ENCODE data around the gene LRP8. TPM values are rescaled to one million over a fixed set of nuclear protein-coding genes. Genes with fewer than 3 reads are reported as not detected.

The LRP8 gene
- total RNA-seq, 4 donors from 2014 or later: 0.36 to 4.2 (median 1.4) TPM

GRCh38 chr1:53244141-53244540 is 83.7 kb downstream of the LRP8 start:
- Histone ChIP-seq H3K9me3 (no peaks in the 10 kb centered on the region), H3K4me1 (peaks cover under 1% of the 10 kb centered on the region in 2 donors), H3K27ac (no peak overlapping the region), H3K4me3 (no peak overlapping the region), H3K36me3 (no peaks in the 10 kb centered on the region), H3K27me3 (peaks cover 0 to 4% (median 0%) of the 10 kb centered on the region in 3 donors)
- TF ChIP-seq POLR2A (IDR thresholded peaks at IDR 0.05) (no peak), CTCF (IDR thresholded peaks at IDR 0.05 in 4 of 5, conservative IDR thresholded peaks at IDR 0.05 in 1 of 5) (no peak)
- in situ Hi-C loops (cut with MboI; ENCODE audit: low sequenced_read_pairs in 4 of 4) (no loop called here), intact Hi-C loops (cut with DNase I; ENCODE audit: low total_unique reads) (no loop called here)
- no peak for DNase-seq
- no peak for ATAC-seq

GRCh38 chr1:53242381-53242780 is 85.5 kb downstream of the LRP8 start:
- ATAC-seq (no peak), DNase-seq (no peak)
- H3K27ac ChIP-seq: no peak overlapping the region
- intact Hi-C loops (cut with DNase I; ENCODE audit: low total_unique reads): no loop called here
- H3K27me3 ChIP-seq: peaks cover 0 to 4% (median 0%) of the 10 kb centered on the region in 3 donors
- no peaks in the 10 kb centered on the region for H3K36me3 ChIP-seq
- in situ Hi-C loops (cut with MboI; ENCODE audit: low sequenced_read_pairs in 4 of 4): no loop called here
- H3K9me3 ChIP-seq: no peaks in the 10 kb centered on the region
- no peak overlapping the region for H3K4me3 ChIP-seq
- peaks cover 9 to 11% of the 10 kb centered on the region in 2 donors for H3K4me1 ChIP-seq
- TF ChIP-seq POLR2A (IDR thresholded peaks at IDR 0.05) (no peak), CTCF (IDR thresholded peaks at IDR 0.05 in 4 of 5, conservative IDR thresholded peaks at IDR 0.05 in 1 of 5) (no peak)

- Histone ChIP-seq H3K4me3 (no peak overlapping the region), H3K9me3 (no peaks in the 10 kb centered on the region), H3K27ac (no peak overlapping the region), H3K27me3 (peaks cover 0 to 4% (median 0%) of the 10 kb centered on the region in 3 donors), H3K4me1 (peaks cover 14 to 16% of the 10 kb centered on the region in 2 donors), H3K36me3 (no peaks in the 10 kb centered on the region)
- intact Hi-C loops (cut with DNase I; ENCODE audit: low total_unique reads) (no loop called here), in situ Hi-C loops (cut with MboI; ENCODE audit: low sequenced_read_pairs in 4 of 4) (no loop called here)
- ATAC-seq (no peak), DNase-seq (no peak)
- no peak for TF ChIP-seq CTCF (IDR thresholded peaks at IDR 0.05 in 4 of 5, conservative IDR thresholded peaks at IDR 0.05 in 1 of 5)
- TF ChIP-seq POLR2A (IDR thresholded peaks at IDR 0.05): no peak
These were observed 86.0 kb downstream of the LRP8 start for GRCh38 chr1:53241828-53242227.

GRCh38 chr1:53238197-53239155 is 89.4 kb downstream of the LRP8 start, which contains the start of gene MAGOH:
TSS of gene MAGOH (minus strand) at chr1:53238518. CDS start at chr1:53238448, 70 bp downstream.
- TF ChIP-seq CTCF (IDR thresholded peaks at IDR 0.05 in 4 of 5, conservative IDR thresholded peaks at IDR 0.05 in 1 of 5): peak in 1 of 5 experiments; percentile 16
- peak; percentile 57 to 69 for TF ChIP-seq POLR2A (IDR thresholded peaks at IDR 0.05)
- H3K27me3 ChIP-seq: no peaks in the 10 kb centered on the region
- ATAC-seq: peak; percentile 94 to 95
- DNase-seq: peak; percentile 80 to 88
- intact Hi-C loops (cut with DNase I; ENCODE audit: low total_unique reads) (loop anchor here (1.0 to 2.0 kb wide), 2 partner anchors 18 to 42 kb away; partner anchors contain the start of genes CPT2 and CZIB), in situ Hi-C loops (cut with MboI; ENCODE audit: low sequenced_read_pairs in 4 of 4) (no loop called here)
- peak within 1 kb of the TSS; percentile 77 to 82 (median 81) for H3K27ac ChIP-seq
- no peaks in the 10 kb centered on the region for H3K9me3 ChIP-seq
- H3K36me3 ChIP-seq: peaks cover 0 to 22% of the 10 kb centered on the region in 2 donors
- peak within 1 kb of the TSS; percentile 66 to 98 (median 84) for H3K4me3 ChIP-seq
- H3K4me1 ChIP-seq: peaks cover 19 to 21% of the 10 kb centered on the region in 2 donors
